HG02588 (cell line): ENCODE results near the gene ICAM5.
"Not testable (repeated sequence)": the region's sequence is repeated elsewhere in the genome, so short reads cannot be mapped to it uniquely, and the experiment has no call there.

Experiments used
- ATAC-seq: cut with Tn5 transposase; IDR thresholded peaks from one replicate; pipeline ENCODE4 v1.9.1; 2021; ENCODE audit warnings: mild to moderate bottlenecking, moderate library complexity; ENCODE audit not compliant: unreplicated experiment

ICAM5 gene

GRCh38 chr19:10269333-10270179, 20.2 kb upstream of the ICAM5 start:
- peak; percentile 36 for ATAC-seq

GRCh38 chr19:10270180-10270615, 19.6 kb upstream of the ICAM5 start:
- ATAC-seq: peak; percentile 34

- peak; percentile 41 for ATAC-seq
Measured at GRCh38 chr19:10270616-10271394, 18.9 kb upstream of the ICAM5 start, which contains the start of gene ICAM1. Gene ICAM1, plus strand, starts transcription at chr19:10271120. Its CDS starts 40 bp downstream, at chr19:10271160.

- peak; percentile 26 for ATAC-seq
Measured at GRCh38 chr19:10271543-10272086, 18.1 kb upstream of the ICAM5 start.

GRCh38 chr19:10274589-10274988, 15.2 kb upstream of the ICAM5 start:
- no peak for ATAC-seq

- ATAC-seq: no peak
Measured at GRCh38 chr19:10277795-10278589, 11.8 kb upstream of the ICAM5 start.

- no peak for ATAC-seq
Measured at GRCh38 chr19:10278935-10279334, 10.8 kb upstream of the ICAM5 start.

GRCh38 chr19:10279737-10280442, 9.9 kb upstream of the ICAM5 start:
- no peak for ATAC-seq

- ATAC-seq: not testable (repeated sequence)
Measured at GRCh38 chr19:10282043-10282442, 7.7 kb upstream of the ICAM5 start.

- no peak for ATAC-seq
Measured at GRCh38 chr19:10283301-10284064, 6.3 kb upstream of the ICAM5 start.

GRCh38 chr19:10284065-10284959, 5.4 kb upstream of the ICAM5 start:
- ATAC-seq: no peak

- ATAC-seq: no peak
Measured at GRCh38 chr19:10284960-10285278, 4.8 kb upstream of the ICAM5 start.

- ATAC-seq: no peak
Measured at GRCh38 chr19:10285393-10285792, 4.4 kb upstream of the ICAM5 start.

GRCh38 chr19:10286803-10287737, 2.7 kb upstream of the ICAM5 start, which contains the start of gene ICAM4:
Gene ICAM4, plus strand, starts transcription at chr19:10286955. Its CDS starts 58 bp downstream, at chr19:10287013.
- no peak for ATAC-seq

GRCh38 chr19:10288662-10289166, 1.0 kb upstream of the ICAM5 start:
- no peak for ATAC-seq

GRCh38 chr19:10289167-10289835, 451 bp upstream of the ICAM5 start:
- ATAC-seq: no peak
